GM19043 (cell line): ENCODE measurements around the gene TTC7B.

Source experiments
- ATAC-seq: cut with Tn5 transposase; IDR thresholded peaks from one replicate; pipeline ENCODE4 v1.9.1; 2021; ENCODE audit warnings: low read depth; ENCODE audit not compliant: unreplicated experiment

The TTC7B gene

GRCh38 chr14:90553921-90554336 is 262.3 kb downstream of the TTC7B start:
- ATAC-seq: no peak

DNA sequence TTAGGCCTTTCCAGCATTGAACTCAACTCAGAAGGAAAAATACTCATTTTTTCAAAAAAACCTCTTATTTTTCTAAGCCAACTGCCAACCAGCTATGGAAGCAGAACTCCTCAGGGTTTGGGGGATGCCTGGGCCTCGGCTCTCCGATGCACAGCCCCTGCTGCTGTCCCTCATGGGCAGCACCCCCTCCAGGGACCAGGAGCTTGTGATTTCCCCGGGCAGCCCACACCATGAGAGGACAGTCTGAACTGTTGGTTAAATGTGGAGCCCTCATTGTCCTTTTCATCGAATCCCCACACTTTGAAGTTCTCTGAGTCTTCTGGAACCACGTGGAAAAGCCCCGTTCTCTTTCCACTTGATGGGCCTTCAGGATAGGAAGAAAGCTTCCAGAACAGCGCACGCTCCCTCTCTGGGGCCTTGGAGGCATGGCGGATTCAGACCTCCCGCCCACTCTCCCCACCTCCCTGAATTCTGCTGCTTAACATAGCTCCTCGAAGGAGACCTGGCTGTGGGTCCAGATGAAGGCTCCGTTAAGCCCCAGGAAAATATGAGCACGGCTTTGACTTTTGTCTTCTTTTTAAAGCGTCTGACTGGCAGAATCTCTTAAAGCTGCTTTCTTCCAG is 262.8 kb downstream of the TTC7B start:
- no peak for ATAC-seq

- no peak for ATAC-seq
Observed at GRCh38 chr14:90552465-90553297, 263.5 kb downstream of the TTC7B start.

GRCh38 chr14:90551733-90552464 is 264.3 kb downstream of the TTC7B start:
- ATAC-seq: no peak

- no peak for ATAC-seq
Observed at GRCh38 chr14:90551070-90551704, 265.0 kb downstream of the TTC7B start.

DNA sequence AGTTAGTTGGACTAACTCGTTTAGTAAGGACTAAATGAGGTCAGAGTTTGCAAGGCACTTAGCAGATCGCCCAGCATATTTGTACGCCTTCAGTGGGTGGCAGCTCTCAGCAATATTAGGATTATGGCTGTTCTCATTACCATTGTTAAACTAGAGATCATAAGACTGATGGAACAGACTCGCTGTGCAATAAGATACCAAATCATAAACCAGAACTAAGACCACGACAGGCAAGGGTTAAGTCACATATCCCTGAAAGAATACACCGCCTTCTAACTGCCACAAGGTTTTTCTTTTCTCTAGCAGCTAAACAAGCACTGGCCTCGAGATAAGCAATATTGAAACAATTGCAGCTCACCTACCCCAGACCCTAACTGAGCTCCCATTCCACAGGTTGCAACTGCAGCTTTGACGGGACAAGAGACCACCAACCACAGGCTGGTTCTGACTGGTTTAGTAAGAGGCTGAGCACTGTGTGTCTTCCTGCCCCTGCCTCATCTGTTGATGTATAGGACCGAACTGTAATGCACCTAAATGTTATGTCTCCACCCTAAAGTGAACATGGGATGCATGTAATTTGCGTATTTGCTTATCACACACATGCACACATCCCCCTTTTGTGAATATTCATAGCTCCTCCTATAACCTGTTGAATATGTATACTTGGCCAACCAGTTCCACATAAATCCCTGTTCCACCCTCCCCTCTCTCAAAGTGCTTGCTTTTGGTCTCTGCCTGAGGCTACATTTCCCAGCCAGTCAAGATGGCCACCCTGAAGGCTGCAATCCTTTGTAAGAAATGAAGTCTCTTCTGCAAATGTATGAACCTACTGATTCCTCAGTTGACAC is 266.2 kb downstream of the TTC7B start:
- ATAC-seq: no peak

- ATAC-seq: no peak
Observed at GRCh38 chr14:90548455-90548854, 267.8 kb downstream of the TTC7B start.

DNA sequence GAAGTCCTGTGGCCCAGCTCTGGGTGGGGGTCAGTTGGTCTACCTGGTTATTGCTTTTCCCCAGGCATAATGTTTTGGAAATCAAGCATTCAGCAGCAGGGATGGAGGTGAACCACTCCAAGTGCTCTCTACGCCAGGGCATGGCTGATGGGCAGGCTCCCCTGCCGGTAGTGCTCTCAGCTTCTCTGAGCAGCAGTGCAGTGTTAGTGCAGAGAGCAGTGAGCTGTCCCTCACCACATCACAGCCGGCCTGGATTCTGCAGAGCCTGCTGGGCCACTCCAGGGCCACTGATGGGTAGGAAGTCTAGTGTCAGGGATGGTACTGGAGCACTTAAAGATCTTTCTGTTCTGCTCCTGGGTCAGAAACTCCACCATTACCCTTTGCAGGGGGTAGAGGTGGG is 268.3 kb downstream of the TTC7B start:
- no peak for ATAC-seq

DNA sequence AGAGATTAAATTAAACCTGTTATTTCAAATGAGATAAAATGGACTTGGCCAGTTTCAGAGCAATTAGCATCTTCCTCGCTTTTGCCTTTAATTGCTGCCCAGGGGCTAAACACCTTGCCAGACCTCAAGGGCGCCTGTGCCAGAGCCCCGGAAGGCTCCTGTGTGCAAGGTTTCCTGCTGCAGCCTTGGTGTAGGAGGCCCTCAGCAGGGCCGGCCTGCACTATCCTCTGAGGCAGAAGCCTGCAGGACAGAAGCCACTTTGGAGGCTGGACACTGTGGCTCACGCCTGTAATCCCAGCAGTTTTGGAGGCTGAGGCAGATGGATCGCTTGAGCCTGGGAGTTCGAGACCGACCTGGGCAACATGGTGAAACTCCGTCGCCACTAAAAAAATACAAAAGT is 269.0 kb downstream of the TTC7B start:
- ATAC-seq: no peak

- no peak for ATAC-seq
Observed at GRCh38 chr14:90546767-90547166, 269.5 kb downstream of the TTC7B start.

GRCh38 chr14:90545966-90546751 is 270.1 kb downstream of the TTC7B start:
- ATAC-seq: no peak

DNA sequence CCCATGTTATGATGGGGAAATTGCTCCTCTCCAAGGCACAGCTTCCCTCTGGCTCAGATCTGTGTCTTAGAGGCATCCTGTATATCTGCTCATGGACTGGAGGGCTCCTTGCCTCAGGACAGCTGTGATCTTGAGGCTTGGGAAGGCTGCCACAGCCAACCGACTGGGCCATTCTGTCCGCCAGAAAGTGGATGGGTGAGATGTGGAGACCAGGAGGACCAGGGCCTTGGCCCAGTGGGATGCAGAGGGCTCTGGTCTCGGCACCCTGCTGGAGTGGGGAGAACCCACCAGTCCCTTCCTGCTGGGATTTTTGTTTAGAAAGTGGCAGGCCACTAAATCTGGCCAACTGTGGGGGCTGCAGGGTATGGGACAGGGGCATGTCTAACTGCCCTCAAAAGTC is 270.8 kb downstream of the TTC7B start:
- ATAC-seq: no peak

- no peak for ATAC-seq
Observed at GRCh38 chr14:90544971-90545370, 271.3 kb downstream of the TTC7B start.

DNA sequence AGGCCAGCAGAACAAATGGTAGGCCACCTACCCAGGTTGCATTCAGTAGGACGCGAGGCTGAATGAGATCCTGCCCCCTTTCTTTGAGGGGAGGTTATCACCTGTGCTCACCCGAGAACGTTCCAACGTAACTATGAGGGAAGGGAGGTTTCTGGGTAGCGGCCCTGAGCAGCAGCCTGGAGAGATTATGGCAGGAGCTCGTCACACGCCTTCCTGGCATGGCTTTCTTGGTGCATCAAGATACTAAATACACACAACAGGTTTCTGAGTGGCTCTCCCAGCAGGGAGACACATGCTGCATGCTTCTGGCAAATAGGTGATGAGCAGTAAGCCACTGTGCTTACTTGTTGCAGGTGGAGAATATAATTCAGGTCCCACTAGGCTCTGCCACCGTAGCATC is 271.7 kb downstream of the TTC7B start:
- no peak for ATAC-seq

- no peak for ATAC-seq
Observed at GRCh38 chr14:90543876-90544275, 272.4 kb downstream of the TTC7B start.

- no peak for ATAC-seq
Observed at GRCh38 chr14:90541076-90541634, 275.1 kb downstream of the TTC7B start.

- ATAC-seq: no peak
Observed at GRCh38 chr14:90540437-90540836, 275.8 kb downstream of the TTC7B start.

- no peak for ATAC-seq
Observed at GRCh38 chr14:90539996-90540395, 276.2 kb downstream of the TTC7B start.

- no peak for ATAC-seq
Observed at GRCh38 chr14:90539496-90539775, 276.8 kb downstream of the TTC7B start.
